HuH-7.5 (cell line): ENCODE measurements around the gene CDC27.
"Not testable (repeated sequence)": the region's sequence is repeated elsewhere in the genome, so short reads cannot be mapped to it uniquely, and the experiment has no call there.

Experiments
- DNase-seq: peaks from one replicate; pipeline ENCODE4 v3.0.0; 2011; ENCODE audit warnings: low spot score

CDC27 gene

GRCh38 chr17:47070266-47070665, 118.8 kb downstream of the CDC27 start:
- DNase-seq = not testable (repeated sequence)
